ENCODE results near the gene TRMT2A.

TRMT2A gene

GRCh38 chr22:20131859-20132685 lies 15.0 kb upstream of the TRMT2A start:
- TF ChIP-seq CTCF (IDR thresholded peaks at IDR 0.05) = no peak
- H3K4me3 ChIP-seq (ENCODE audit: low read depth, low read length) = peak overlapping the region; percentile 54
- no peak overlapping the region for H3K9ac ChIP-seq
- H3K27me3 ChIP-seq (ENCODE audit: control insufficient read depth, insufficient read depth, low read length) = no peaks in the 10 kb centered on the region
- H3K79me2 ChIP-seq = no peaks in the 10 kb centered on the region
- peak overlapping the region; percentile 94 for H3K4me2 ChIP-seq (ENCODE audit: low read length)
- H3K27ac ChIP-seq = no peak overlapping the region
- H3K9me3 ChIP-seq (ENCODE audit: control insufficient read depth, low read length) = no peaks in the 10 kb centered on the region
- H3K4me1 ChIP-seq = peaks cover 4% of the 10 kb centered on the region
- H2AFZ ChIP-seq = no peak overlapping the region
- no peaks in the 10 kb centered on the region for H3K36me3 ChIP-seq (ENCODE audit: control insufficient read depth, insufficient read depth, low read length)

GRCh38 chr22:20131597-20131858 lies 14.5 kb upstream of the TRMT2A start, which contains the start of gene ZDHHC8:
Gene ZDHHC8, plus strand, starts transcription at chr22:20131804. Its CDS starts 144 bp downstream, at chr22:20131948.
- Histone ChIP-seq H3K4me1 (peaks cover 4% of the 10 kb centered on the region), H2AFZ (peak within 1 kb of the TSS; percentile 84)
- no peak for TF ChIP-seq CTCF (IDR thresholded peaks at IDR 0.05)

GRCh38 chr22:20130731-20131596 lies 13.9 kb upstream of the TRMT2A start:
- H3K4me3 ChIP-seq (ENCODE audit: low read depth, low read length) = peak overlapping the region; percentile 60
- peak overlapping the region; percentile 84 for H2AFZ ChIP-seq
- H3K36me3 ChIP-seq (ENCODE audit: control insufficient read depth, insufficient read depth, low read length) = no peaks in the 10 kb centered on the region
- peak overlapping the region; percentile 80 for H3K4me2 ChIP-seq (ENCODE audit: low read length)
- H3K9me3 ChIP-seq (ENCODE audit: control insufficient read depth, low read length) = no peaks in the 10 kb centered on the region
- peaks cover 4% of the 10 kb centered on the region for H3K4me1 ChIP-seq
- H3K79me2 ChIP-seq = no peaks in the 10 kb centered on the region
- H3K27ac ChIP-seq = peak overlapping the region; percentile 74
- H3K27me3 ChIP-seq (ENCODE audit: control insufficient read depth, insufficient read depth, low read length) = no peaks in the 10 kb centered on the region
- TF ChIP-seq CTCF (IDR thresholded peaks at IDR 0.05) = no peak
- no peak overlapping the region for H3K9ac ChIP-seq

More at GRCh38 chr22:20131597-20131858, 14.5 kb upstream of the TRMT2A start, which contains the start of gene ZDHHC8:
- Histone ChIP-seq H3K9me3 (ENCODE audit: control insufficient read depth, low read length) (no peaks in the 10 kb centered on the region), H3K4me2 (ENCODE audit: low read length) (peak within 1 kb of the TSS; percentile 94), H3K79me2 (no peaks in the 10 kb centered on the region), H3K27ac (peak within 1 kb of the TSS; percentile 74), H3K36me3 (ENCODE audit: control insufficient read depth, insufficient read depth, low read length) (no peaks in the 10 kb centered on the region), H3K27me3 (ENCODE audit: control insufficient read depth, insufficient read depth, low read length) (no peaks in the 10 kb centered on the region), H3K9ac (no peak within 1 kb of the TSS), H3K4me3 (ENCODE audit: low read depth, low read length) (peak within 1 kb of the TSS; percentile 60)

- H3K79me2 ChIP-seq = no peaks in the 10 kb centered on the region
- peak overlapping the region; percentile 84 for H2AFZ ChIP-seq
- no peak overlapping the region for H3K9ac ChIP-seq
- TF ChIP-seq CTCF (IDR thresholded peaks at IDR 0.05) = no peak
- no peaks in the 10 kb centered on the region for H3K36me3 ChIP-seq (ENCODE audit: control insufficient read depth, insufficient read depth, low read length)
- H3K4me3 ChIP-seq (ENCODE audit: low read depth, low read length) = no peak overlapping the region
- H3K4me2 ChIP-seq (ENCODE audit: low read length) = no peak overlapping the region
- no peaks in the 10 kb centered on the region for H3K9me3 ChIP-seq (ENCODE audit: control insufficient read depth, low read length)
- H3K27ac ChIP-seq = no peak overlapping the region
- peaks cover 4% of the 10 kb centered on the region for H3K4me1 ChIP-seq
- H3K27me3 ChIP-seq (ENCODE audit: control insufficient read depth, insufficient read depth, low read length) = no peaks in the 10 kb centered on the region
Measured at GRCh38 chr22:20130319-20130718, 13.3 kb upstream of the TRMT2A start.

Measured in parathyroid adenoma (tissue), 2 donors.